Gastroesophageal sphincter (tissue), 3 donors: ENCODE measurements around the gene TRAPPC2L.

Experiments
- POLR2A ChIP-seq, 2 donors: fragments of 450-650 bp; IDR thresholded peaks; one replicate each; pipeline ENCODE4 v1.6.1; 2017; ENCODE audit warnings: antibody characterized with exemption in 2 of 2, mild to moderate bottlenecking in 2 of 2, moderate library complexity in 1 of 2
- POLR2AphosphoS5 ChIP-seq: sonication (generic); formaldehyde crosslinking; IDR thresholded peaks from one replicate; pipeline ENCODE4 v1.6.1; 2017; ENCODE audit warnings: antibody characterized with exemption
- TF ChIP-seq, protein P1 (sequence below), 4 experiments: fragments of 200-600 bp in 2 of 4; fragments of 450-650 bp in 2 of 4; sonication (generic) in 1 of 4; IDR thresholded peaks; one replicate each; pipeline ENCODE4 v1.5.1; 2017 to 2019; ENCODE audit warnings: antibody characterized with exemption in 4 of 4, mild to moderate bottlenecking in 2 of 4, moderate library complexity in 2 of 4

DNA sequence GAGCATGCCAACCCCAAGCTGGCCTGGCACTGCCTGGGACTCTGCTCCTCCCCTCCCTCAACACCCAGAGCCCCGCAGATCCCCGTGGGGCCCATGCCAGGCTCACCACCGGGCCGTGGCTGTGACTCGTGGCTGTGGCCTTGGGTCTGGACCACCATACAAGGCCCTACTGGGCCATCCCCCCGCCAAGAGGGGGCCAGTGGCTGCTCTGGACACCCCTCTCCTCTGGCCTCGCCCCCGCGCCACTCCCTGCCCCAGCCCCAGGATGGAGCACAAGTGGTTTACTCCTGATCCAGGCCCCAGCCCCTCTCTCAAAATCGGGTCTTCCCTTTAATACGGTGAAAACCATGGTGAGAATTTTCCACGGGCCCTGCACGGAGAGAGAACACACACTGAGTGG, 6.5 kb downstream of the TRAPPC2L start:
- TF ChIP-seq, protein P1, sequence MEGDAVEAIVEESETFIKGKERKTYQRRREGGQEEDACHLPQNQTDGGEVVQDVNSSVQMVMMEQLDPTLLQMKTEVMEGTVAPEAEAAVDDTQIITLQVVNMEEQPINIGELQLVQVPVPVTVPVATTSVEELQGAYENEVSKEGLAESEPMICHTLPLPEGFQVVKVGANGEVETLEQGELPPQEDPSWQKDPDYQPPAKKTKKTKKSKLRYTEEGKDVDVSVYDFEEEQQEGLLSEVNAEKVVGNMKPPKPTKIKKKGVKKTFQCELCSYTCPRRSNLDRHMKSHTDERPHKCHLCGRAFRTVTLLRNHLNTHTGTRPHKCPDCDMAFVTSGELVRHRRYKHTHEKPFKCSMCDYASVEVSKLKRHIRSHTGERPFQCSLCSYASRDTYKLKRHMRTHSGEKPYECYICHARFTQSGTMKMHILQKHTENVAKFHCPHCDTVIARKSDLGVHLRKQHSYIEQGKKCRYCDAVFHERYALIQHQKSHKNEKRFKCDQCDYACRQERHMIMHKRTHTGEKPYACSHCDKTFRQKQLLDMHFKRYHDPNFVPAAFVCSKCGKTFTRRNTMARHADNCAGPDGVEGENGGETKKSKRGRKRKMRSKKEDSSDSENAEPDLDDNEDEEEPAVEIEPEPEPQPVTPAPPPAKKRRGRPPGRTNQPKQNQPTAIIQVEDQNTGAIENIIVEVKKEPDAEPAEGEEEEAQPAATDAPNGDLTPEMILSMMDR (IDR thresholded peaks at IDR 0.05), result no peak
- TF ChIP-seq POLR2AphosphoS5 (no peak), POLR2A (IDR thresholded peaks at IDR 0.05) (no peak)
